CD14-positive monocyte (primary cell): ENCODE measurements around the gene SLC6A6. TPM values are rescaled to one million over a fixed set of nuclear protein-coding genes. Genes with fewer than 3 reads are reported as not detected.

Experiments
- DNase-seq, 3 donors: peaks; one replicate each; pipeline ENCODE4 v3.0.0-alpha.2; 2011 to 2022
- H2AFZ ChIP-seq: 2 replicates; pipeline ENCODE4 v1.6.0; 2012; ENCODE audit warnings: mild to moderate bottlenecking, low read depth, low read length, inconsistent platforms; ENCODE audit not compliant: insufficient read depth, poor library complexity, severe bottlenecking
- H3K27ac ChIP-seq, 2 donors: 1 replicate in 1 of 2; 2 replicates in 1 of 2; pipeline ENCODE4 v1.5.1; 2012 to 2013; ENCODE audit warnings: low read length in 2 of 2, control low read depth in 1 of 2, inconsistent platforms in 1 of 2, low read depth in 1 of 2, mild to moderate bottlenecking in 1 of 2
- H3K27me3 ChIP-seq, 2 donors: one replicate each; pipeline versions ENCODE4 v1.6.0 to v1.6.1; 2011 to 2013; ENCODE audit warnings: low read length in 2 of 2; ENCODE audit not compliant: control insufficient read depth in 2 of 2, insufficient read depth in 2 of 2
- H3K36me3 ChIP-seq, 2 donors: replicated peaks in 1 of 2; 1 replicate in 1 of 2; 2 replicates in 1 of 2; pipeline versions ENCODE4 v1.5.1 to v1.6.1; 2012 to 2013; ENCODE audit warnings: low read length in 2 of 2, control low read depth in 1 of 2, inconsistent platforms in 1 of 2, mild to moderate bottlenecking in 1 of 2; ENCODE audit not compliant: insufficient read depth in 2 of 2, control insufficient read depth in 1 of 2
- H3K4me1 ChIP-seq, 2 donors: 1 replicate in 1 of 2; 2 replicates in 1 of 2; pipeline versions ENCODE4 v1.5.1 to v1.6.1; 2012 to 2013; ENCODE audit warnings: low read length in 2 of 2, control low read depth in 1 of 2, inconsistent platforms in 1 of 2, mild to moderate bottlenecking in 1 of 2, moderate library complexity in 1 of 2; ENCODE audit not compliant: insufficient read depth in 2 of 2, control insufficient read depth in 1 of 2
- H3K4me2 ChIP-seq: replicated peaks from 2 replicates; pipeline ENCODE3; 2012; ENCODE audit warnings: low read length, moderate library complexity, mild to moderate bottlenecking; ENCODE audit not compliant: poor library complexity, severe bottlenecking; ENCODE audit errors: extremely low read depth
- H3K4me3 ChIP-seq, 3 experiments: fragments of 200-600 bp in 1 of 3; sonication (generic) in 1 of 3; replicated peaks in 1 of 3; 1 replicate in 2 of 3; 2 replicates in 1 of 3; pipeline ENCODE4 v1.5.1; 2011 to 2013; ENCODE audit warnings: low read length in 3 of 3, mild to moderate bottlenecking in 3 of 3, control low read depth in 2 of 3, low read depth in 2 of 3, inconsistent platforms in 1 of 3, moderate library complexity in 1 of 3
- H3K79me2 ChIP-seq: 2 replicates; pipeline ENCODE4 v1.6.0; 2012; ENCODE audit warnings: mild to moderate bottlenecking, control low read depth, inconsistent platforms, low read length, moderate library complexity; ENCODE audit not compliant: insufficient read depth
- H3K9ac ChIP-seq: 2 replicates; pipeline ENCODE4 v1.6.0; 2017; ENCODE audit warnings: low read length, mild to moderate bottlenecking; ENCODE audit not compliant: insufficient read depth, poor library complexity, severe bottlenecking
- H3K9me3 ChIP-seq, 2 donors: replicated peaks in 1 of 2; 1 replicate in 1 of 2; 2 replicates in 1 of 2; pipeline versions ENCODE4 v1.5.1 to v1.6.1; 2012 to 2013; ENCODE audit warnings: low read length in 2 of 2, control low read depth in 1 of 2; ENCODE audit not compliant: control insufficient read depth in 1 of 2, insufficient read depth in 1 of 2
- H4K20me1 ChIP-seq: 2 replicates; pipeline ENCODE4 v1.6.0; 2012; ENCODE audit warnings: mild to moderate bottlenecking, low read length, control low read depth, moderate library complexity; ENCODE audit not compliant: insufficient read depth
- H3K27ac Mint-ChIP-seq, 7 donors: one replicate each; pipeline ENCODE4 v1.8.0; 2020; ENCODE audit warnings: mild to moderate bottlenecking in 7 of 7, mixed read lengths in 7 of 7, moderate library complexity in 6 of 7, inconsistent platforms in 2 of 7
- H3K27me3 Mint-ChIP-seq, 3 donors: one replicate each; pipeline ENCODE4 v1.8.0; 2021 to 2022; ENCODE audit warnings: low read depth in 3 of 3, mild to moderate bottlenecking in 3 of 3, mixed read lengths in 3 of 3, moderate library complexity in 3 of 3, inconsistent platforms in 1 of 3
- H3K36me3 Mint-ChIP-seq, 2 donors: one replicate each; pipeline ENCODE4 v1.8.0; 2020; ENCODE audit warnings: mixed read lengths in 2 of 2, inconsistent platforms in 1 of 2, mild to moderate bottlenecking in 1 of 2
- H3K4me1 Mint-ChIP-seq: one replicate; pipeline ENCODE4 v1.8.0; 2020; ENCODE audit warnings: mild to moderate bottlenecking, mixed read lengths
- H3K4me3 Mint-ChIP-seq, 2 donors: one replicate each; pipeline ENCODE4 v1.8.0; 2020; ENCODE audit warnings: mild to moderate bottlenecking in 2 of 2, mixed read lengths in 2 of 2, moderate library complexity in 1 of 2
- H3K9me3 Mint-ChIP-seq, 7 donors: one replicate each; pipeline ENCODE4 v1.8.0; 2020 to 2022; ENCODE audit warnings: mixed read lengths in 7 of 7, mild to moderate bottlenecking in 6 of 7, moderate library complexity in 6 of 7, inconsistent platforms in 2 of 7
- WGBS: methylation state at CpG from one replicate; pipeline ENCODE4 v1.1.5; 2013; ENCODE audit warnings: missing lambda C conversion rate; ENCODE audit not compliant: insufficient coverage; 5-methylcytosine and 5-hydroxymethylcytosine counted together
- intact Hi-C, 2 donors: fragments of 100-400 bp; cut with micrococcal nuclease; formaldehyde crosslinking; loops; one replicate each; pipeline versions ENCODE4 v1.15.0 to v1.15.1; 2023
- polyA plus RNA-seq, 3 donors: library from polyadenylated mRNA; depleted of rRNA in 1 of 3; unstranded in 2 of 3; stranded (reverse) in 1 of 3; fragments of 300-500 nt in 2 of 3; fragments of >200 nt in 1 of 3; fragmentation: Illumina TruSeq in 2 of 3; gene quantifications; 1 replicate in 2 of 3; 2 replicates in 1 of 3; pipeline ENCODE4 v1.2.3, GENCODE V29; 2012 to 2021
- TF ChIP-seq, protein P1 (sequence below): fragments of 200-600 bp; IDR thresholded peaks from one replicate; pipeline ENCODE4 v1.8.0; 2022; ENCODE audit warnings: antibody characterized with exemption, mild to moderate bottlenecking

The SLC6A6 gene
- polyA plus RNA-seq, 3 donors, result 18.4 to 136 (median 24.5) TPM

DNA sequence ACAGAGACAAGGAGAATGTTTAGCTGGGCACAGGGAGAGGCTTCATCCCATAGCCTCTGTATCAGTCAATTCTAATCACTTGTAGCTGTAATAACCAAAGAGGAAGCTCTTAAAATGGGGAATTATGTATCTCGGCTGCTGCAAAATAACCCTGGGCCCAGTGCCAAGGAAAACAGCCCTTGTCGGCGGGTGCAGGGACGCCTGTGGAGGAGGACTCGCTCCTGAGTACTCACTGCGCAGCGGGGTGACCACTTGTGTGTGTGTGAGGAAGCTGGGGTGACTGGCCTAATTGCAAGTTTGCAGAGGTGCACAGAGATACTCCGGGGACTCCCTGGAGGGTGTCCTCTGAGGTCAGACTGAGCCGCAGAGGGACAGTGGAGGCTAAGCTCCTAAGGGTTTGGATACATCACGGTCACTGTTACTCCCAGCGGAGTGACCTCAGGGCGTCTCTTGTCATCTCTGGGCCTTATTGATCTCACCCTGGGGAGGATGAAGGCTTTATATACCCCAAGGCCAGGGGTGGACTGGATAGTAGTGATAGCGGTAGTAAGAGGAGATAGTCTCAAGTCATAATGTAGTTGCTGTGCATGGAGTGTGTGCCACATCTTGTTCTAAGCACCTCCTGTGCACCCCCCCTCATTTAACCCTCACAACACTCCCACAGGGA, 37.2 kb downstream of the SLC6A6 start:
- Mint-ChIP-seq H3K27me3 (no peaks in the 10 kb centered on the region), H3K4me3 (peak overlapping the region; percentile 65 to 83), H3K27ac (peak overlapping the region; percentile 94 to 98 (median 97)), H3K4me1 (peaks cover 75% of the 10 kb centered on the region), H3K36me3 (peaks cover 47 to 54% of the 10 kb centered on the region in 2 donors), H3K9me3 (no peaks in the 10 kb centered on the region)
- H3K9me3 ChIP-seq, result no peaks in the 10 kb centered on the region
- H3K4me2 ChIP-seq, result peak overlapping the region; percentile 66
- H4K20me1 ChIP-seq, result peaks cover 51% of the 10 kb centered on the region
- peaks cover 97% of the 10 kb centered on the region for H3K79me2 ChIP-seq
- DNase-seq, result peak; percentile 87 to 91 (median 90)
- H3K27ac ChIP-seq, result peak overlapping the region; percentile 78 to 88
- H3K4me1 ChIP-seq, result peaks cover 69 to 77% of the 10 kb centered on the region in 2 donors
- intact Hi-C loops, result loop anchor here (5.0 kb wide), 1 partner anchor 37 kb away; the partner anchor contains the start of gene SLC6A6 (in 2 of the 2)
- WGBS, result 14% methylated on average over 12 of the region's 13 CpGs
- H3K4me3 ChIP-seq, result peak overlapping the region in 1 of 3 experiments; percentile 65
- peak overlapping the region; percentile 15 for H2AFZ ChIP-seq
- no peaks in the 10 kb centered on the region for H3K27me3 ChIP-seq
- H3K36me3 ChIP-seq, result peaks cover 17% of the 10 kb centered on the region in 2 donors
- peak overlapping the region; percentile 50 for H3K9ac ChIP-seq
- TF ChIP-seq, protein P1, sequence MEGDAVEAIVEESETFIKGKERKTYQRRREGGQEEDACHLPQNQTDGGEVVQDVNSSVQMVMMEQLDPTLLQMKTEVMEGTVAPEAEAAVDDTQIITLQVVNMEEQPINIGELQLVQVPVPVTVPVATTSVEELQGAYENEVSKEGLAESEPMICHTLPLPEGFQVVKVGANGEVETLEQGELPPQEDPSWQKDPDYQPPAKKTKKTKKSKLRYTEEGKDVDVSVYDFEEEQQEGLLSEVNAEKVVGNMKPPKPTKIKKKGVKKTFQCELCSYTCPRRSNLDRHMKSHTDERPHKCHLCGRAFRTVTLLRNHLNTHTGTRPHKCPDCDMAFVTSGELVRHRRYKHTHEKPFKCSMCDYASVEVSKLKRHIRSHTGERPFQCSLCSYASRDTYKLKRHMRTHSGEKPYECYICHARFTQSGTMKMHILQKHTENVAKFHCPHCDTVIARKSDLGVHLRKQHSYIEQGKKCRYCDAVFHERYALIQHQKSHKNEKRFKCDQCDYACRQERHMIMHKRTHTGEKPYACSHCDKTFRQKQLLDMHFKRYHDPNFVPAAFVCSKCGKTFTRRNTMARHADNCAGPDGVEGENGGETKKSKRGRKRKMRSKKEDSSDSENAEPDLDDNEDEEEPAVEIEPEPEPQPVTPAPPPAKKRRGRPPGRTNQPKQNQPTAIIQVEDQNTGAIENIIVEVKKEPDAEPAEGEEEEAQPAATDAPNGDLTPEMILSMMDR, result no peak

GRCh38 chr3:14440168-14440518, 37.7 kb downstream of the SLC6A6 start:
- no peaks in the 10 kb centered on the region for H3K27me3 ChIP-seq
- H3K4me3 ChIP-seq, result peak overlapping the region in 1 of 3 experiments; percentile 65
- peaks cover 48 to 54% of the 10 kb centered on the region in 2 donors for H3K36me3 Mint-ChIP-seq
- H3K4me3 Mint-ChIP-seq, result peak overlapping the region in 1 of 2 donors; percentile 65
- H3K4me1 Mint-ChIP-seq, result peaks cover 70% of the 10 kb centered on the region
- H3K4me1 ChIP-seq, result peaks cover 64 to 72% of the 10 kb centered on the region in 2 donors
- H4K20me1 ChIP-seq, result peaks cover 57% of the 10 kb centered on the region
- H3K27me3 Mint-ChIP-seq, result no peaks in the 10 kb centered on the region
- H2AFZ ChIP-seq, result no peak overlapping the region
- H3K9me3 ChIP-seq, result no peaks in the 10 kb centered on the region
- peak overlapping the region; percentile 50 for H3K9ac ChIP-seq
- DNase-seq, result peak in 2 of 3 donors; percentile 53 to 66
- H3K79me2 ChIP-seq, result peaks cover 92% of the 10 kb centered on the region
- no peaks in the 10 kb centered on the region for H3K9me3 Mint-ChIP-seq
- H3K27ac ChIP-seq, result peak overlapping the region in 1 of 2 donors; percentile 88
- H3K27ac Mint-ChIP-seq, result peak overlapping the region; percentile 94 to 98 (median 97)
- peak overlapping the region; percentile 66 for H3K4me2 ChIP-seq
- peaks cover 20 to 22% of the 10 kb centered on the region in 2 donors for H3K36me3 ChIP-seq
- TF ChIP-seq, protein P1, result no peak
- WGBS, result 43% methylated on average over 3 of the region's 3 CpGs
- intact Hi-C loops, result loop anchor here (5.0 kb wide), 1 partner anchor 38 kb away; the partner anchor contains the start of gene SLC6A6 (in 2 of the 2)
